Peyer's patch (tissue), 4 donors: ENCODE data around the gene RPS24.

ENCODE experiments used
- POLR2A ChIP-seq, 2 donors: fragments of 450-650 bp; IDR thresholded peaks; one replicate each; pipeline ENCODE4 v1.5.1; 2017; ENCODE audit warnings: antibody characterized with exemption in 2 of 2, mild to moderate bottlenecking in 2 of 2, moderate library complexity in 2 of 2
- TF ChIP-seq, protein P1 (sequence below), 6 experiments: fragments of 450-650 bp in 4 of 6; fragments of 200-600 bp in 2 of 6; sonication (generic) in 1 of 6; IDR thresholded peaks; one replicate each; pipeline ENCODE4 v1.5.1; 2017 to 2019; ENCODE audit warnings: antibody characterized with exemption in 6 of 6, mild to moderate bottlenecking in 3 of 6, moderate library complexity in 1 of 6

DNA sequence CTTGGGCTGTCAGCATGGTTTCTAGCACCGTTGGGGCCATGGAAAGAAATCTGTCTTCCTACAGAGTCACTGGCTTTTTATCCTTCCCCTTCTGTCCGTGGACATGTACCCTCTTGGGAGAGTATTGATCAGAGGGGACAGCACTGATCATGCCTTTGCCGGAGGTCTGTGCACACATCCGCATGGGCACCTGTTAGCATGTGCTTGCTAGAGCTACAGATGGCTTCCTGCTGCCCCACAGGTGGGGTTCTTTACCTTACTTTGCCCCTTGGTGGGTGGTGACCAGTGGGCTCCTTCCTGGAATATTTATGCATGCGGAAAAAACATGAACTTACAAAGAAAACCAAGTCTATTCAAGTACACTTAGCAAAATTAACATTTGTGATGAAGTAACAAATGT lies 24.9 kb downstream of the RPS24 start:
- TF ChIP-seq, protein P1, sequence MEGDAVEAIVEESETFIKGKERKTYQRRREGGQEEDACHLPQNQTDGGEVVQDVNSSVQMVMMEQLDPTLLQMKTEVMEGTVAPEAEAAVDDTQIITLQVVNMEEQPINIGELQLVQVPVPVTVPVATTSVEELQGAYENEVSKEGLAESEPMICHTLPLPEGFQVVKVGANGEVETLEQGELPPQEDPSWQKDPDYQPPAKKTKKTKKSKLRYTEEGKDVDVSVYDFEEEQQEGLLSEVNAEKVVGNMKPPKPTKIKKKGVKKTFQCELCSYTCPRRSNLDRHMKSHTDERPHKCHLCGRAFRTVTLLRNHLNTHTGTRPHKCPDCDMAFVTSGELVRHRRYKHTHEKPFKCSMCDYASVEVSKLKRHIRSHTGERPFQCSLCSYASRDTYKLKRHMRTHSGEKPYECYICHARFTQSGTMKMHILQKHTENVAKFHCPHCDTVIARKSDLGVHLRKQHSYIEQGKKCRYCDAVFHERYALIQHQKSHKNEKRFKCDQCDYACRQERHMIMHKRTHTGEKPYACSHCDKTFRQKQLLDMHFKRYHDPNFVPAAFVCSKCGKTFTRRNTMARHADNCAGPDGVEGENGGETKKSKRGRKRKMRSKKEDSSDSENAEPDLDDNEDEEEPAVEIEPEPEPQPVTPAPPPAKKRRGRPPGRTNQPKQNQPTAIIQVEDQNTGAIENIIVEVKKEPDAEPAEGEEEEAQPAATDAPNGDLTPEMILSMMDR (IDR thresholded peaks at IDR 0.05): no peak
- TF ChIP-seq POLR2A (IDR thresholded peaks at IDR 0.05): no peak
